Measurements from ENCODE around the gene LY6G6F. TPM values are rescaled to one million over a fixed set of nuclear protein-coding genes. Genes with fewer than 3 reads are reported as not detected.

Gene LY6G6F
- total RNA-seq, 1 donor from 2014 or later = not detected

DNA sequence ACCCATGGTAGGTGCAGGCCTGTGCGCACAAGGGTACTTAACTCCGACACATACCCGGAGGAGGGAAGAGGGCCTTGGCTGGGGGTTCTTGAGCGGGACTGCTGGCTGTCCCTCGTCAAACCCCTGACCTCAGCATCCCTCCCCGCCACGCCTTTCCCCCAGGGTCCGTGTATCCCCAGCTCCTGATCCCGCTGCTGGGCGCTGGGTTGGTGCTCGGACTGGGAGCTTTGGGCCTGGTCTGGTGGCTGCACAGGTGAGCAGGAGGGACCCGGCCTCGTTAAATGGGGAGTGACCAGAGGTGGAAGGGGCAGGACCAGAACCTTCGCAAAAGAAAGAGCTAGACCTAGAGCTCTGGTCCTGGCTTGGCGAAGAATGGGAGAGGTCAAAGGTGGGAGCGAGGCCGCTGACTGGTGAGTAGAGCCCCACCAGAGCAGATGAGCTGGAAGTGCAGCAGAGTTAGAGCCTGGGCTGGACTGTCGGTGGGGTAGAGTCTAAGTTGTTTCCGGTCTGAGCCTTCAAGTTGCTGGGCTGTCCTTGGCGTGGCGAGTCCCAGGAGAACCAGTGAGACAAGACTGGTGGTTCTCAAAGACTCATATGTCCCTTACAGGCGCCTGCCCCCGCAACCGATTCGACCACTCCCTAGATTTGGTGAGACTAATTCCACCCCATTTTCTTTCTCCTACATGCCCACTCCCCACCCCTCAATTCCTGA is 17.5 kb downstream of the LY6G6F start:
- DNase-seq (ENCODE audit: low read depth in 2 of 2) = no peak

DNA sequence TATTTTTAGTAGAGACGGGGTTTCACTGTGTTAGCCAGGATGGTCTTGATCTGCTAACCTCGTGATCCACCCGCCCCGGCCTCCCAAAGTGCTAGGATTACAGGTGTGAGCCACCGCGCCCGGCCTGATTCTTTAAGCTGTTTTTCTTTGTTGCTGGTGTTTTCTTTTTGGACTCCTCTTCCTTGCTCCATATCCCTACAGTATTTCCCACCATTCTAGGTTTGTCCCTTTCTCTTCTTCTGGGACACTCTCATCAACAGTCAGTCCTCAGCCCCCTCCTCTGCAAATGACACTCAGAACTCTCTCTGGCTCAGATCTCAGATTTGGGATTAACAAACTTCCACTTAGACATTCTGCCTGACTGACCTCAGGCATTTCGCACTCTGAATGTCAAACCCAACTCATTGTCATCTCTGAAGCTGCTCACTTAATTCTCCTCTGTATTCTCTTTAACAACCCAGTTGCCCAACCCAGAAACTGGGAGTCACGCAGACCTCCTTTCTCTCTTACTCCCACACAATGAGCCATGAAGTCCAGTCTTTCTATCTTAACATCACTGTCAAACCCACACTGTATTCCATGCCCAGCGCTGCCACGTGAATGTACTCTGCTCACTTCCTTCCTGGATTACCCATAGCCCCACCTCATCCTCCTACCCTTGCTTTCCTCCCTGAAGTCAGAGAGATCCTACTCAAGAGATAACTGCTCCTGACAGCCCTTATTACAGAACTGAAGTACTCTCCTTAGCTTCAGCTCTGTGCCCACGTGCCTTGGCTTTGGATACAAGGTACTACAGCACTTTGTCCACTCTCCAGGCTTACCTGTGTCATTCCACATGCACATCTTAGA is 19.1 kb downstream of the LY6G6F start:
- DNase-seq (ENCODE audit: low read depth in 2 of 2) = peak; percentile 48 to 74

DNA sequence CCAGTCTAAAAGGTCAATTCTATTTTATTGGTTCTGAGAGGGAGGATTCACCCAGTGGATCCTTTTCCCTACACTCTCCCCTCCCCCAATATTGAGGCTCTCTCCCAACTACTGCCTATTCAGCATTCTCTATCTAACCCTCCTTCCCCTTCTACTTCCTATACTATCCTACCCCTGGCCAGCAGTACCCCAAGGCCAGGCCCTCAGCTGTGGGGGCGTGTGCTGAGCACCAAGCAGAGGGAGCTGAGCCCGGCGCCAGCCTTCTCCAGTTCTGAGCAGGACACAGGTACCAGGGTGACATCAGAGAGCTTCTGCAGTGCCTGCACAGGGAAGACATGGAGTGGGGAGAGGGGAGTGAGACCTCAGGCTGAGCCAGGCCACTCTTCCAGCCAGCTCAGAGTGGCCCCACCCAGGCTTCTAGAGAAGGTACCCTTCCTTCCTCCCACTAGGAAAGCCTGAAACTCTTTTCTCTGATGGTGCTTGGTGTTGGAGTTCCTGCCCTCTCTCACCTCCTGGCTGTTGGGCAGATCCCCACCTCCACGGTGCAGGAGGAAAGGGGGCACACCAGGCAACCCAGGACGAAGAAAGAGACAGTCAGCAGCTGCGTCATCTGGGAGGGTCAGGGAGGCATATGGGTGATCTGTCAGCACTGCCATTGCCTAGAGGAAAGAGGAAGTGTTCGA is 20.5 kb downstream of the LY6G6F start:
- peak; percentile 28 to 36 for DNase-seq (ENCODE audit: low read depth in 2 of 2)

DNA sequence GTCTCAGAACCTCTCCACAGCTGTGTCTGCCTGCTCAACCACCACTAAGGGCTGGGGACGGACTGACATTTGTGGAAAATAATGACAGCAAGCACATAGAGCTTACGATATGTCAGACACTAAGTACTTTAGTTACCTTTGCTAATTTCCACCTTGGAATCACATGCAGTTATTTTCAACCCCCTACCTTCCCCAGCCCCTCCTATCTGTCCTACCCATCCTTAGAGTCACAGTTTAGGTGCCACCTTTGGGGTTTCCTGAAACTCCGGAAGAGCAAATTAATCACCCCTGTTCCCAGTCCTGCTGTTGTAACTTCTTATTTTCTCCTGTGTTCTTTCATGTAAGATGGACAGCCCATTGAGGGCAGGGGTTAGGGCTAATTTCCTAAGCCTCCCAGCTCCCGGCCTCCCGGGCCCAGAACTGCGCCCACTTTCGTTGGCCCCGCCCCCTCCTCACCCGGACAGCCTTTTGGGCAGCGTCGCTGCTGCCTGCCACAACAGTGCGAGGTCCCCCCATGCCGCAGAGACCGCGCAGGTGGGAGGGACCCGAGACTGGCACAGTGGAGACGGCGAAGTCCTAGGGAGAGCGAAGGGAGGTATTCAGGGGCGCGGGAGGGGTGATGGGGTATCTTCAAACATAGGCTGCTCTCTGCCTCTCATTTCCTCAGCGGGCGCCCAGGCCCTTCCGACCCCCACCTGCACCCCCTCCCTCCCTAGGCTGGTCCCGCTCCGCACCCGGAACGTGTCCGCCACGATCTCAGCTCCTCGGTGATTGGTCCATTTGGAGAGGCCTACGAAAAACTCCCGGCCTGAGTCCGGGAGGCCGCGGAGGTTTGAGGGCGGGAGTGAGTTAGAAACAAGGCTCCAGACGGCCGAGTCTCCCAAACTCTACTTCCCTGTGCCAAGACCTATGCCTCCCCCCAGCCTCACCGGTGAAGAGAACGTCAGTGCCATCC is 21.3 kb downstream of the LY6G6F start:
- DNase-seq (ENCODE audit: low read depth in 2 of 2) = no peak

DNA sequence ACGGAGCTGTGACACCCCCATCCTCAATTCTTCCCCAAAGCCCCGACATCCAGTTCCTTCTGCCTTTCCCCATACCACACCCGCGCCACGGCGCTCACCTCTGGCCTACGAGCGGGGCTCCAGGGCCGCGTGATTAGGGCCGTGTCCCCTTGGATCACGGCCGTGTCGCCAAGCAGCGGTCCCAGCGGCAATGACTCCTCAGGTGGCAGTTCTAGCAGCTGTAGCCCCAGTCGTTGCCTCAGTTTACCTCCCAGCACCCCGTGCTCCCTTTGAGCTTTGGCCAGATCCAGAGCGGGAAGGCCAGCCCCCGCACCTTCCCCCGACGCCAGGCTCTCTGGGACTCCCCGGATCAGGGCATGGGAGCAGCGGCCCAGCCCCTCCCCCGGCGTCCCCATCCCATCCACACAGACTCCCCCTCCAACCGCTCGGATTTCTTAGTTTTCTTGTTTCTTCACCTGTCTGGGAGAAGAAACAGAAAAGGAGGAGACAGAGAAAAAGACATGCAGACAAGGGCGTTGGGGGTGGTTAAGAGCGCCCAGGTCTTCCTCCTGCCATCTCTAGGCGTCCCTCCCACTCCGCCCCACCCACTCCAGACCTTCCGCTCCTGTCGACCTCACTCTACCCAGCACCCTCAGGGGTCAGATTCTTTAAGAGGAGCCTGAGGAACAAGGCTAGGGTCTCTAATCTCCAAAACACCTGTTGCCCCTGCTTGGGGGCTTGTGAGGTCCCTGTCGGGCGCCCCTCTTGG is 22.3 kb downstream of the LY6G6F start, which contains the start of gene DDAH2:
TSS of gene DDAH2 (minus strand) at position 533 of the 748 bp plus-strand sequence. CDS start at position 395, 138 bp downstream.
- DNase-seq (ENCODE audit: low read depth in 2 of 2) = no peak

DNA sequence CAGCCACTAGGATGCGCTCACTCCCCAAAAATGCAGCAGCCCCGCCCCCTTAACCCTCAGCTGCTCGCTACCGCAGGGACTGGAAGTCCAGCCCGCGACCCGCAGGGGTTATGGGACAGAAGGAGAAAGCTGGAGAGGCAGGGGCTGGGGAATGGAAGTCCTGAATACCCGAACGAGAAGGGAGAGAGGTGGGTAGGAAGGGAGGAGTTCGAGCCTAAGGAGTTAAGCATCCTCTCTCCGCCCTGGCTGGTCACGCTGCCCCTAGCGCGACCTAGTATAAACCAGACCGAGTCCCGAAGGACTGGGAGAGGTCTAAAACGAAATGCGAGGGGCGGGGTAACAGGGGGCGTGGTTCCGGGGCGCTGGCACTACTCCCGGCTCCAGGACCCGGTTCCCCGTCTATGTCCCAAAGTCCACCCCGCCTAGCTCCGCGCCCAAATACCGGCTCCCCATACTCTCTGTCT is 22.9 kb downstream of the LY6G6F start:
- DNase-seq (ENCODE audit: low read depth in 2 of 2) = peak; percentile 90 to 93

DNA sequence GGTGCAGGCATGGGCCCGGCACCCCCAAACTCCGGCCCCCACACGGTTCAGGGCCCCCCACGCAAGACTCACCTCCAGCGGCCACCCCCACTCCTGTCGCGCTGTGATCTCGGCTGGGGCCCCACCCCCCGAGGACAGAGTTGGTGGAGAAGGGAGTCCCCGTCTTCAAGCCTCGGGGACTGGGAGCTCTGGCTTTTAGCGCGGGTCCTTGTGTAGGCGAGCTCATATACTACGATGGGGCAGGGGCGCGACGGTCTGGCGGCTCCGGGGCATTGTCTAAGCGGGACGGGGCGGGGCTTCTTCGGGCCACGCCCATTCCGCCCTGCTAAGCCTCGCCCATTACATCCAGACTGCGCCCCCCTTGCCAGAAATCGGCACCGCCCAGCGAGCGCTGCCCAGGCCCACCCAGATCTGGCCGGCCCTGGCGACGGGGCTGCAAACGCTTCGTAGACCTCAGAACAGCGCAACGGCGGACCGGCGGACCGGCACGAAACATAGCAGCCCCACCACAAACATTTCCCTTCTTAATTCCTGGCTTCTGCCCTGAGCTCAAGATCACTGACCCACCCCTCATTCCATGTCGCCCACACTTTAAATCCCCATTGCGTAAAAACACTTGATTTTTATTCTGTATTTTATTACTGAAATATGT is 23.4 kb downstream of the LY6G6F start:
- peak; percentile 91 to 97 for DNase-seq (ENCODE audit: low read depth in 2 of 2)

DNA sequence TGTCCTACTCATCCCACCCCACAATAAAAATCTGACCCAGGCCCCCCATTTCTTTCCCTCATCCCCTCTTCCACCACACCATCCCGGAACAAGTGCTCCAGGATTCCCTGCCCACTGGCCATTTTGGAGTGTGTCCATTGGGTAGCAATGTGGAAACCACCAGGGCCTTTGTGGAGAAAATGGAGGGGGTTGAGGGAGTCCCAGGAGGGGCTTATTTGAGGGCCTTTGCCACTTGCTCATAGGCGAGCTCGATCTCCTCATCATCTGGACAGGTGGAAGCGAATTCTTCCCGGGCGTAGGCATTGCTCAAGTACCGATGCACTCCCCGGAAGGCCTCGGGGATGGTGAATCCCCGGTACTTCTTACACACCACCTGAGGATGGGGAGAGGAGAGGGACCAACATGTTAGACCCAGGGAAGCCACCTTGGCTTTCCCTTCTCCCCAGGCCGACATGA is 24.0 kb downstream of the LY6G6F start:
- DNase-seq (ENCODE audit: low read depth in 2 of 2) = no peak

DNA sequence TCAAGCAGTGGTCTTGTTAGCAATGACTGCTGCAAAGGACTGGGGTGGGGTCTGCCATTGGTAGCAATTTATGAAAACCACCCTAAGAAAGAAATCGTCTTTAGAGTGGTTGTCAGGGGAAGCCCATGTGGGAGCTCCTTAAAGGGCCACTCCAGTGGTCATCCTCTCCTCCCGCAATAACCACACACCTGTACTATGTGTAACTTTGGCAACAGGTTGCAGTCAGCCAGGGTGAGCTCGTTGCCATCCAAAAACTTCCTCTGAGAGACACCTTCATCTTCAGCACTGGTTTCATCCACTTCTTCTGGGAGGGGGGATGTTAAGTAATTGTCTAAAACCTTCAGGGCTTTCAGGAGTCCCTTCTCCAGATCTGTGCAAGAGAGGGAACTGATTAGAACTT is 25.4 kb downstream of the LY6G6F start:
- DNase-seq (ENCODE audit: low read depth in 2 of 2) = no peak

DNA sequence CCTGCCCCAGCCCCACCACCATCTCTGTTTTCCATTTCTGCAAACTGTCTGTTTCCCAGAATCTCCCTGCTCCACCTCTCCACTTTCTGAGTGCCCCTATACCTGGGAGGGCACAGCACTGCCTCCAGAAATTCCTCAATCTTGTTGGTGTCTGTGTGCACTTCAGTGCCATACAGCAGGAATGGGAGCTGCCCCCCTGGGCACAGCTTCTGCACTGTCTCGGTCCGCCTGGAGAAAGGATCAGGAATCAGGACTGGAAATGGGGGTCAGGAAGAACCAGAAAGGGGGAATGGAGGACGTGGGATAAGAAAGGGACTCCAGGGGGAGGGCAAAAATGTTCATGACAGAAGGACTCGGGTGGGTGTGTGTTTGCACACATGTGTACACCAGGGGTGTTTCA is 27.1 kb downstream of the LY6G6F start:
- no peak for DNase-seq (ENCODE audit: low read depth in 2 of 2)

DNA sequence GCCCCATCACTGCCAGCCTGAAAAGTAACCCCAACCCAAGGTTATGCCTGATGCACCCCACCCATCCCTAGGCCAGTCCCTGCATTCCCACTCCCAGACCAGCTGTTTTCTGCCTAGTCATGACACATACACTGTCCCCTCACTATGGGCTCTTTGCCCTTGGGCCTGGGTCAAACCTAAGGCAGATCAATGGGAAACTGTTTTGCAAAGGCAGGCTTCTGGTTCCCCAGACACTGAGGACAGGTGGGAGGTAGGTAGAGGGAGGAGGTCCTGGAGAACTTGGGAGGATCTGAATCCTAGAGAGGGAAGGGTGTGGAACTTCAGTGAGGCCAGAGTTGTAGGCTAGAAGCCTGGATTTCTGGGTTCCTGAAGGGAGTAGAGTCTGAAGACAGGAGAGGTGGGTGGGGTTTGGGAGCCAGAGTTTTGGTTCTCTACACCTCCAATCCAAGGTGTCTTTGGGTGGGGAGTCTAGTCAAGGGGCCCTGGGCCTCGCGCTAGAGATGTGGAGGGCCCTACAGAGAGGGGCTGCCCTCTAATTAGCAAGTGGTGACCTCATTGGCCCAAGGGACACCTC is 27.7 kb downstream of the LY6G6F start:
- no peak for DNase-seq (ENCODE audit: low read depth in 2 of 2)

DNA sequence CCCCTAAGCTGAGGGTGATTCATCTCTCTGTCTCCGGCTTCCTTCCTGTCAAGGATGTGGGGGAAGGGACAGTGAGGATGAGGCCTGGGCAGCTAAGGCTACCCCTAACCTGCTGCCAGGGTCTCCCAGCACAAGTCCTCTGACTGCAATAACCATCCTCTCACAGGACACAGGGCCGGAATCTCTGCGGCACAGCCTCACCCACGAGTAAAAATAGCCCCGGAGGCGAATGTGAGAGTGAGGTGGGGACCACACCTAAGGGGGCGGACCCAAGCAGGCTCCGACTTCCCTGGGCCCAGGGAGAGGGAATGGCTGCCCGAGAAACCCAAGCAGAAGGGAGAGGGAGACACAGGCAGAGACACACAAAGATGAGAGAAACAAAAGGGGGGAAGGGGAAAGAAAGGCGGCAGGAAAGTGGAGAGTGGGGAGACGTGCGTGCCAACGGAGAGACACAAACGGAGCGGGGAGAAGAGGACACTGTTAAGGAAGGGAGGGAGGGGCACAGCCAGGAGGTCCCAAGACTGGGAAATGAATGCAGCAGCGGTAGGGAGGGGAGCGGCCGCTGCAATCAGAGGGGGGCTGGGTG is 28.2 kb downstream of the LY6G6F start:
- DNase-seq (ENCODE audit: low read depth in 2 of 2) = peak in 1 of 2 donors; percentile 87

DNA sequence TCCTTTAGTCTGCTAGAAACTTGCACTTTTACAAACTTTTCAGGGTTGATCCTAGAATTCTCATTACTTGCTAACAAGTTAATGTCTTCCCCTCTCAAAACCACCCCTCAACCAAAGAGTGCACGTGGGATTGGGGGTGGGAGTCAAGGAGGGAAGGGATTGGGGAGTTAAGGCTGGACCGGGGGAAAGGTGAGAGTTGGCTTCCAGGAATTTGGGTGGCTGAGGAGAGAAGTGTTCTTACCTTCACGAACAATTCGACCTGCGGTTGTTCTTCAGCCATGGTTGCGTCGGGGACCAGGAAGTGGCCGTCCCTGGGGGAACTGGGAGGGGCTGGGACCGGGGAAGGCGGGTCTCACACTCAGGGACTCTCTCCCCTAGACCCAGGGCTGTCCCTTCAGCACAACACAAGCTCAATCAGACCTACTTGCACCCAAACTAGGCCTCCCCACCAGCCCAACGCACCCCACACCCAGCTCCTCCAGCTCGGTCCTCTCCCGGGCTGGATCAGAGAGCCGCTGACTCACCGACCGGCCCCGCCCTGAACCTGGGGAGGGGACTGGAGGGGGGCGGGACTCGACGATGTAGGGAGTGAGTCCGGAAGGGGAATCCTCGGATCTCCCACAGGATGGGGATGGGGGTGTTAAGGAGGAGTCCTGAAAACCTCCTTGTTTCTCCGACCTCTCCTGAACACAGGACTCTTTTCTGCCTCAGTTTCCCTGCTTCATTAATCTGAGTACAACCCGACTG is 29.5 kb downstream of the LY6G6F start, which contains the start of gene CLIC1:
TSS of gene CLIC1 (minus strand) at position 510 of the 747 bp plus-strand sequence. CDS start at position 280, 230 bp downstream.
- peak; percentile 78 to 82 for DNase-seq (ENCODE audit: low read depth in 2 of 2)

DNA sequence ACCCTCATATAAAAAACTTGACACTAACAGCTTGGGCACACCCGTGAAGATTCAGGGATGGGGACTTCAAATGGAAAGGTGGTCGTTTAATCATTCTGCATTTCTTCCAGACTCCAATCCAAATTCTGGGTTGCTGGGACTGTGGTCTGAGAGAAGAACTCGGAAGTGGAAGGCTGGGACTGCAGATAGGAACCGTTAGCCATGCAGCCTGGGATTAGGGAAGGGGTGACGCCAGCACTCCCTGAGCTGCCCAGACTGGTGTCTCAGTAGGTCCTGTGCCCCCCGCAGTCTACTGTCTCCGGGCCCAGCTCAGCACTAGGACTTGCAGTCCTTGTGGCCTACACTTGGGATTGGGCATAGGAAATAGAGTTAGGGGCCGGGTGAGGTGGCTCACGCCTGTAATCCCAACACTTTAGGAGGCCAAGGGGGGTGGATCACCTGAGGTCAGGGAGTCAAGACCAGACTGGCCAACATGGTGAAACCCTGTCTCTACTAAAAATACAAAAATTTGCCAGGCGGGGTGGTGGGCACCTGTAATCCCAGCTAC is 30.2 kb downstream of the LY6G6F start:
- DNase-seq (ENCODE audit: low read depth in 2 of 2) = no peak

DNA sequence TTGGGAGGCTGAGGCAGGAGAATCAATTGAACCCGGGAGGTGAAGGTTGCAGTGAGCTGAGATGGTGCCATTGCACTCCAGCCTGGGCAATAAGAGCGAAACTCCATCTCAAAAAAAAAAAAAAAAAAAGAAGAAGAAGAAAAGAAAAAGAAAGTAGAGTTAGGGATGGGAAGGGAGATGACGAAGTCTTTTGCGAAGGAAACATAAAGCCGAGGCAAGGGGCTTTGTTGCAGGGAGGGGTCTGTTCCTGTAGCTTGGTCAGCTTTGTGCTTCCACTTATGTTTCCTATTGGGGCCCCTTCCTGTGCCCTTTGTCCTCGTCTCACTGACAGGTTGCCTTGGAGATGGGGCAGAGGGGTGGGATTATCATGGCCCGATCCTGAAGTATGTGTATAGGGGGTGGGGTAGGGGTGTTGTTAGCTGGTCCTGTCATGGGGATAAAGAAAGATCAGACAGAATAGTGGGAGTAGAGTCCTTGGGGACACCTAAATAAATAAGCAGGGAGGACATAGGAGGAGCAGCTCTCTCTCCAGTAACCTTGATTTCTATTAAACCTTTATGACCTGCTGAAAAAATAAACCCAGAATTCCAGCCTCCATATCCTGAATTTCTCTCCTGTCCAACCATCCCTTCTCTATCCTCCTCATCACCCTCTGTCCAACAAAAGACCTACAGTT is 30.8 kb downstream of the LY6G6F start:
- DNase-seq (ENCODE audit: low read depth in 2 of 2) = peak; percentile 46 to 75

DNA sequence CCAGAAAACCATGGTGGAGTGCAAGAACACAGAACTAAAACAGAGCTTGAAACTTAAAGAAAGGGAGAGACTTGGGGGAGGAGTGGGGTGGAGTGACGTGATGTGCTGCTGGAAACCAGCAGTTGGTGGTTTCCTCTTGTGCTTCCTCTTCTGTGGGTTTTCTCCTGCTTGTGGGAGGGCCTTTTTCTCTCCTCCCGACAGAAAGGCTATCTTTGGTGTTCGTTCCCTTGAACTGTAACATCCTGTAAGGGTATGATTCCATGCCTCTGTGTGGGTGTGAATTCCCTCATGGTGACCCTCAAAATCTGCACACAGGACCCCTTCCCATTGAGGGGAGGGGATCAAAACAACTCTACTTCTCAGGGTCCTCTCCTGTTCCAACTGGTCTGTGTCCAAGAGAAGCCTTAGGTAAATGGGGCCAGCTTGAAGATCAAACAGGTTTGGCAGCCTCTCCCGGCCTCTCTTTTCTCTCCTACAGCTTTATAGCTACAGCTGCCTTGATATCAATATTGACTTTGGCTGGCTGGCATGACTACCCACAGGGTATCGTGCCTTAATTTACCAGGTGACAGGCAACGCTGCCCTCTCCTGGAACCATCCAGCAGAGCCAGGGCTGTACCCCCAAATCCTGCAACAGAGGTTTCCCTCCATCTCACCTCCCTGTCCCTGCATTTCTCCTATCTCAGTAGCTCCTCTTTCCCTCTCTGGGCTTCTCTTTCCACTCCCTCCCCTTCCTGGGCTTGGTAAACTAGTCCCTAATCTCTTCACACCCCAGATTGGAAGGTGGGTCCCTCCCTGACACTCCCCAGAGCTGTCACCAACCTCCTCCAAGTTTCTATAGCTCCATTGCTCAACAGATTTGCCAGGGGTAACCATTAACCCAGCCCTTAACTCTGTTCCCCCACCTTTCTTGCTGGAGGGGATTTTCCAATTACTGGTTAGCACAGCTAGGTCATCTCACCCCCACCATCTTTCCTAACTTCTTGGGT is 31.6 kb downstream of the LY6G6F start:
- peak; percentile 80 to 93 for DNase-seq (ENCODE audit: low read depth in 2 of 2)

All from lung microvascular endothelial cell (primary cell).